HepG2 (cell line): Measurements from ENCODE around the gene ITGA6. TPM values are rescaled to one million over a fixed set of nuclear protein-coding genes. Genes with fewer than 3 reads are reported as not detected.

Experiments
- BATF2 ChIP-seq: sonication (generic); formaldehyde crosslinking; IDR thresholded peaks from 2 replicates; pipeline ENCODE4 v1.8.0; 2022; ENCODE audit warnings: mild to moderate bottlenecking, missing genetic modification reagents, moderate library complexity
- CREB1 ChIP-seq, 2 experiments: fragments of 450-650 bp in 1 of 2; IDR thresholded peaks; 2 replicates each; pipeline ENCODE4 v1.6.1; 2016 to 2017; ENCODE audit warnings: control low read depth in 1 of 2, mild to moderate bottlenecking in 1 of 2, missing compliant biosample characterization in 1 of 2, missing genetic modification characterization in 1 of 2
- DR1 ChIP-seq: sonication (generic); formaldehyde crosslinking; IDR thresholded peaks from 2 replicates; pipeline ENCODE4 v1.8.0; 2021; ENCODE audit warnings: mild to moderate bottlenecking, missing genetic modification reagents, inconsistent platforms
- ETV6 ChIP-seq: sonication (generic); formaldehyde crosslinking; conservative IDR thresholded peaks from 2 replicates; pipeline ENCODE4 v1.4.0; 2020; ENCODE audit warnings: missing genetic modification reagents
- FOXA3 ChIP-seq: IDR thresholded peaks from 2 replicates; pipeline ENCODE4 v1.6.1; 2016; ENCODE audit warnings: missing genetic modification reagents, missing compliant biosample characterization
- FOXK2 ChIP-seq: fragments of 450-650 bp; IDR thresholded peaks from 2 replicates; pipeline ENCODE4 v1.6.1; 2016
- HOXA7 ChIP-seq: sonication (generic); formaldehyde crosslinking; IDR thresholded peaks from 2 replicates; pipeline ENCODE4 v1.8.1; 2022; ENCODE audit warnings: mild to moderate bottlenecking, missing genetic modification reagents, moderate library complexity
- NONO ChIP-seq, 2 experiments: fragments of 450-650 bp in 1 of 2; sonication (generic) in 1 of 2; formaldehyde crosslinking in 1 of 2; IDR thresholded peaks in 1 of 2; conservative IDR thresholded peaks in 1 of 2; 2 replicates each; pipeline versions ENCODE4 v1.6.1 to v1.8.0; 2017 to 2022; ENCODE audit warnings: mild to moderate bottlenecking in 1 of 2, missing genetic modification reagents in 1 of 2, moderate library complexity in 1 of 2
- PATZ1 ChIP-seq: sonication (generic); formaldehyde crosslinking; IDR thresholded peaks from 2 replicates; pipeline ENCODE4 v1.4.0; 2020; ENCODE audit warnings: missing genetic modification reagents
- TBL1XR1 ChIP-seq: fragments of 150-350 bp; IDR thresholded peaks from 2 replicates; pipeline ENCODE4 v1.6.1; 2014; ENCODE audit warnings: borderline replicate concordance, low read length; ENCODE audit not compliant: partially characterized antibody
- TGIF2 ChIP-seq: IDR thresholded peaks from 2 replicates; pipeline ENCODE4 v1.6.1; 2016; ENCODE audit warnings: control low read depth, missing compliant biosample characterization
- USF2 ChIP-seq, 2 experiments: sonication (generic) in 1 of 2; formaldehyde crosslinking in 1 of 2; IDR thresholded peaks; 2 replicates each; pipeline versions ENCODE4 v1.5.1 to v1.6.1; 2011 to 2020; ENCODE audit warnings: borderline replicate concordance in 1 of 2, low read depth in 1 of 2, low read length in 1 of 2, mild to moderate bottlenecking in 1 of 2, missing genetic modification reagents in 1 of 2, moderate library complexity in 1 of 2
- ZNF263 ChIP-seq: sonication (generic); formaldehyde crosslinking; IDR thresholded peaks from 2 replicates; pipeline ENCODE4 v1.4.0; 2020; ENCODE audit warnings: missing genetic modification reagents
- ZNF33A ChIP-seq: sonication (generic); formaldehyde crosslinking; IDR thresholded peaks from 2 replicates; pipeline ENCODE4 v1.5.1; 2020; ENCODE audit warnings: missing genetic modification reagents, mild to moderate bottlenecking, moderate library complexity, borderline replicate concordance
- ZNF558 ChIP-seq: sonication (generic); formaldehyde crosslinking; IDR thresholded peaks from 2 replicates; pipeline ENCODE4 v1.9.0; 2022; ENCODE audit warnings: mild to moderate bottlenecking, missing genetic modification reagents, borderline replicate concordance
- ZNF563 ChIP-seq: sonication (generic); formaldehyde crosslinking; IDR thresholded peaks from 2 replicates; pipeline ENCODE4 v1.8.0; 2022; ENCODE audit warnings: mild to moderate bottlenecking, moderate library complexity, missing genetic modification reagents
- ZNF644 ChIP-seq: IDR thresholded peaks from 2 replicates; pipeline ENCODE4 v1.6.1; 2016; ENCODE audit warnings: low read depth
- ZNF770 ChIP-seq: sonication (generic); formaldehyde crosslinking; IDR thresholded peaks from 2 replicates; pipeline ENCODE4 v1.5.0; 2020; ENCODE audit warnings: mild to moderate bottlenecking, missing genetic modification reagents
- ZUFSP ChIP-seq: sonication (generic); formaldehyde crosslinking; IDR thresholded peaks from 2 replicates; pipeline ENCODE4 v1.9.0; 2021; ENCODE audit warnings: missing genetic modification reagents, mild to moderate bottlenecking, borderline replicate concordance
- polyA plus RNA-seq, 8 experiments: library from polyadenylated mRNA; depleted of rRNA in 3 of 8; stranded (reverse) in 7 of 8; unstranded in 1 of 8; fragments of >200 nt; fragmentation: Illumina TruSeq in 4 of 8; extraction: Trizol in 4 of 8; gene quantifications; 2 replicates each; pipeline versions ENCODE4 v1.2.1 to v1.2.3, GENCODE V29; 2011 to 2016; ENCODE audit warnings: low read depth in 4 of 8, missing spikeins in 1 of 8, mixed read lengths in 1 of 8; ENCODE audit not compliant: insufficient read depth in 1 of 8
- total RNA-seq, 5 experiments: library from RNA; depleted of rRNA; stranded (reverse); fragments of >200 nt; fragmentation: Illumina TruSeq; extraction: Trizol; gene quantifications; 2 replicates each; pipeline ENCODE4 v1.2.3, GENCODE V29; 2016; ENCODE audit warnings: low read depth in 1 of 5

The ITGA6 gene
- total and polyA plus RNA-seq, 2 of the 13 experiments (the other 11 are each of a cell fraction or from before 2014, with no cell fraction given), result 24.0 to 92.5 TPM

- TF ChIP-seq NONO (IDR thresholded peaks at IDR 0.05), result no peak
- peak; percentile 81; the same call in 1 of the 2 replicates for TF ChIP-seq NONO (CRISPR knock-in tag; conservative IDR thresholded peaks at IDR 0.05)
- TF ChIP-seq ZNF558 (CRISPR knock-in tag), result peak; percentile 24; the same call in 1 of the 2 replicates
- no peak for TF ChIP-seq HOXA7
- TF ChIP-seq ZNF563 (CRISPR knock-in tag), result no peak; the same call in none of the 2 replicates
- 0 out of 2 replicates have a peak, but pooled peaks have one; percentile 26 for TF ChIP-seq BATF2 (CRISPR knock-in tag)
- no peak; the same call in none of the 2 replicates for TF ChIP-seq ZNF263 (CRISPR knock-in tag)
- no peak for TF ChIP-seq USF2 (IDR thresholded peaks at IDR 0.05; ENCODE audit: low read depth, low read length)
- TF ChIP-seq USF2 (CRISPR knock-in tag; IDR thresholded peaks at IDR 0.05; ENCODE audit: borderline replicate concordance), result no peak
- TF ChIP-seq PATZ1, result peak; percentile 88
- no peak; the same call in 1 of the 2 replicates for TF ChIP-seq CREB1 (IDR thresholded peaks at IDR 0.05)
- TF ChIP-seq CREB1 (CRISPR knock-in tag; IDR thresholded peaks at IDR 0.05), result no peak
- TF ChIP-seq TGIF2 (CRISPR knock-in tag), result peak; percentile 66
- TF ChIP-seq DR1, result peak; percentile 91
- no peak for TF ChIP-seq ETV6 (CRISPR knock-in tag)
- TF ChIP-seq FOXA3 (CRISPR knock-in tag), result no peak; the same call in 1 of the 2 replicates
- TF ChIP-seq ZUFSP (CRISPR knock-in tag), result no peak
- no peak for TF ChIP-seq FOXK2
- TF ChIP-seq TBL1XR1, result no peak
- TF ChIP-seq ZNF770 (CRISPR knock-in tag), result peak; percentile 76
- TF ChIP-seq ZNF33A, result no peak
- TF ChIP-seq ZNF644, result no peak
Observed at GRCh38 chr2:172427256-172427989, at the start of gene ITGA6 (continued).
